NCI-H2171 (cell line): ENCODE measurements around the gene S100A6.

Experiments
- DNase-seq: peaks from one replicate; lab custom pipeline; 2025; lab: John Stamatoyannopoulos, UW

S100A6 gene

DNA sequence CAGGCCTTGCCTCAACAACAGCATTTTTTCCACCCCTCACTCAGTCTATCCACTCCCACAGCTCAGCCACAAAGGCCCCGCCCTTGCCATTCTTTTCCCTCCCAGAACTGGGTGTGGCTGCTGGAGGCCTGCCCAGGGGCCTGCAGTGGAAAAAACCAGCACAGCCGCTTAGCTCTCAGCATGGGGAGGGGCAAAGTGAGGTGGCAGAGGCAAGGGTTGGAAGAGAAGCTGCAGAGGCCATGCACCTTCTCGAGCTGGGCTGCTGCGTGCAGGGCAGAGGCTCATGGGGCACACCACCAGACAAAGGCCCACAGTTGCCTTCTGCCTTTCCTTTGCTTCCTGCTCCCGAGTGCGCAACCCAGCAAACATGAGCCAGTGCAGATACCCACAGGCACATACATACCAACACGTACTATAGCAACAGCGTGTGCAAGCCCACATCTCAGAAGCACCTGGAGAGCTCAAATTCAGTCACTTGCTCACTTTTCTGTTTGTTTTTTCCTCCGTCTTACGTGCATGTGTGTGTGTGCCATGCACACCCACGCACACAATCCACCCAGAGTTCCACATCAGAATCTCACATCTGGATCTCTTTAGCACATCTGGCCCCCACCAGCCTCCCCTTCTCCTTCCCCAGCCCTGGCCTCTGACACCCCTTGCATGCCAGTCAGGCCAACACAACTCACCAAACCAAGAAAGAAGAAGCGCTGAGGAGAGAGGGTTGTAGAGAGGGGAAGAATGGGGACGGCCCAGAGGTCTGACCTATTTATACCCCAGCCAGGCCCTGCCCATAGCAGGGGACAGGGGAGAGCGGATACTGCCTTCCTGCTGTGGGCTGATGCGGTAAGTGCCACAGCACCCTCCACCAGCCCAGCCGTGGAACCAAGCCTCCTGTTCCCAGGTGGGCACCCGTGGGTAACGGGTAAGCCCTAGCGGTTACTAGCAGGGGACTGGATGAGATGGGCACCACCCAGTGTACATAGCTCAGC is 9.6 kb upstream of the S100A6 start, which contains the start of gene S100A4:
Gene S100A4 (minus strand): TSS at position 740 of the 989 bp plus-strand sequence. CDS start 1,012 bp downstream, outside the sequence.
- peak; percentile 96 for DNase-seq

DNA sequence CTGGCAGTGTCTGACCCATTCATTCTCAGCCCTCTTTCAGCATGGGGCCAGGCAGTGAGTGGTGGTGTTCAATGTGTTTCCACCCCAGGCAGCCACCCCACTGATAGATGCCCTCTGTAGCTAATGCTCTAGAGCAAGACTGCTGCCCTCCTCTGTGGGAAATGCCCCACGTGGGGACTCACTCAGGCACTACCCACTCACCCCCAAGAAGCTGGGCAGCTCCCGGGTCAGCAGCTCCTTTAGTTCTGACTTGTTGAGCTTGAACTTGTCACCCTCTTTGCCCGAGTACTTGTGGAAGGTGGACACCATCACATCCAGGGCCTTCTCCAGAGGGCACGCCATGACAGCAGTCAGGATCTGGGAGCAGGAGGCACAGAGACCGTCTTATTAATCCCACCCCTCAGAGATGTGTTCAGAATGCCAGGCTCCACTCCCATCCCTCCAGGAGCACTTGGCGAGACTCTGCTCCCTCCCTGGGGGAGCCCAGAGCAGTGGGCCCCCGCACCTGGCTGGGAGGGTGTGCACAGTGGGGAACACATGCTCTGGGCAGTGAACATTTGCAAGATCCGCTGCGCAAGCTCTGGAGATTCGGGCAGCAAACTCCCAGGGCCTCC is 8.8 kb upstream of the S100A6 start:
- no peak for DNase-seq

DNA sequence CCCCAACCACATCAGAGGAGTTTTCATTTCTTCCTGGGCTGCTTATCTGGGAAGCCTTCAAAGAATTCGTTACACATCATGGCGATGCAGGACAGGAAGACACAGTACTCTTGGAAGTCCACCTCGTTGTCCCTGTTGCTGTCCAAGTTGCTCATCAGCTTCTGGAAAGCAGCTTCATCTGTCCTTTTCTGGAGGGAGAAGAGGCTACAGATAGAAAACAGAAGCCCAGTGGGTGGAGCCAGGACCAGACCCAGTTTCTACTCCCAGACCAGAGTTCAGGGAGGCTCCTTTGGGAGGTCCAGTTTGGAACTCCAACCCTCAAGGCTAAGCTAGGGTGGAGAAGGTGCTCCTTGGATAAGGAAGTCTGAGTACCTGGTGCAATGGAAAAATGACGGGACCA is 7.9 kb upstream of the S100A6 start:
- DNase-seq = no peak

DNA sequence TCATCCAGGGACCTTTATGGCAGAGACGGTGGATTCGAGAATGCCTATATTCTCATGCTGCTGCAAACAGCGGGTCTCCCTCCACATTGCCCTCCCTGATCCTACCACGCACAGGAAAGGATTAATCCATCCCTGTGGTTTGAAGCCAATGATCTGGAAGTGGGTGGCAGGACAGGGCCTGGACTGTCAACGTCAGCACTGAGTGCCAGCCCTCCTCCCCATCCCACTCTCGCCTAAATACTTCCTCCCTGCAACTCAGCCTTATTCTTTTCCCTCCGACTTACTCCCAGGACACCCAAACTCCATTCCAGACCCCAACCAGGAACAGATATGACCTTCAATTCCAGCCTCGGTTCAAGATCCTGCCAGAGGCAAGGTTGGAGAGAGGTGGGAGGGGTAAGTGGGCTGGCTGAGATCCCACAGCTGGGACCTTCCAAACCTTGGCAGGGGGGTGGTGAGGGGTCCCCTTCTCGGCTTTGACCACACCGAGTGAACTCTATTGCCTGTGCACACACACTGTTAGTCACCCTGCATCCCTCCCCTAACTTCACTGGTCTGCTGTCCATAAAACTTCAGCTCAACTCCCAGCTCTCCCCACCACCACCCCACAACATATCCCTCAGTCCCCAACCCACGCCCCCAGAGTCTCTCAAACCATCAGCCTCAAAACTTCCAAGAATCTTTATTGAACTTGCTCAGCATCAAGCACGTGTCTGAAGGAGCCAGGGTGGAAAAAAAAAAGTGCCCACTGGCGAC is 7.3 kb upstream of the S100A6 start:
- DNase-seq = no peak

- no peak for DNase-seq
Measured at GRCh38 chr1:153541641-153542590, 6.1 kb upstream of the S100A6 start.

DNA sequence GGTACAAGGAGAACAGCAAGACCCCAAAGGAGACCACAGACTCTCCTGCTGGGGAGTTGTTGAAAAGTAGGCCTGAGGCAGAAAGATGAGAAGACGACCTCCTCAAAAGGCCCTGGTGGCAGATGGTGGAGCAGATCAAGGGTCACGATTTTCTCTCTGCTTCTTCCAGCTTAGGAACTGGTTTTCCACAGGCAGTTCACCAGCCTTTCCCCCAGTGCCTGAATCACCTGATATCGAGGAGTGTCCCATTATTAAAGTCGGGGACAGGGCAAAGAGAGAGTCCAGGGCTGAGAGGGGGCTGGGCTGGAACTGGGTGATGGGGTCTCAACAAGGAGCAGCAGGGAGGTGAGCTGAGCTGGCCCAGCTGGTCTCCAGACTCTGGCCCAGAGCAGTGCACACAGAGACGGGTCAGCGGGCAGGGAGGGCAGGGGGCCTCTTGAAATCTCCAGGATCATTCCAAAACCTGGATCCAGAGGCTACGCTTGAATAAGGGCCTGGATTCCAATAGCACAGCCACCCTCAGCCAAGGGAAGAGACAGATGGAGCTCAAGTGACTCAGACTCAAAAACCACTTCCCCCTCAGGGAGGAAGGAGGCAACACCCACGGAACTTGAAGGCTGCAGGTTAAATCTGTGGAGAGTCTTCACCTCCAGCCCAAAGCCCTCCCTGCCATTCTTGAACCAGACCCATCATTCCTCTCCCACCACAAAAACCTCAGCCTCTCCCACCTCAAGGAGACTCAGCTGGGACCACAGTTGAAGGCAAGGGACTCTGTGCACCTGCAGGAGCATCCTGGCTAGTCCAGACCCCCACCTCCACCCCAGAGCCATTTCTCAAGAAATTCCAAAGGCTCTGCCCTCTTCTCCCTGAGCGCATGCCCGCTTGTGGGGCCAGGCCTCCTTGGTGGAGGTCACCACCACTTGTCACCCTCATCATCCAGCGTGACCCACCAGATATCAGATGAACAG is 4.9 kb upstream of the S100A6 start, which contains the start of gene S100A5:
Gene S100A5 (minus strand): TSS at position 541 of the 968 bp plus-strand sequence. CDS start 743 bp downstream, outside the sequence.
- DNase-seq = peak; percentile 43

DNA sequence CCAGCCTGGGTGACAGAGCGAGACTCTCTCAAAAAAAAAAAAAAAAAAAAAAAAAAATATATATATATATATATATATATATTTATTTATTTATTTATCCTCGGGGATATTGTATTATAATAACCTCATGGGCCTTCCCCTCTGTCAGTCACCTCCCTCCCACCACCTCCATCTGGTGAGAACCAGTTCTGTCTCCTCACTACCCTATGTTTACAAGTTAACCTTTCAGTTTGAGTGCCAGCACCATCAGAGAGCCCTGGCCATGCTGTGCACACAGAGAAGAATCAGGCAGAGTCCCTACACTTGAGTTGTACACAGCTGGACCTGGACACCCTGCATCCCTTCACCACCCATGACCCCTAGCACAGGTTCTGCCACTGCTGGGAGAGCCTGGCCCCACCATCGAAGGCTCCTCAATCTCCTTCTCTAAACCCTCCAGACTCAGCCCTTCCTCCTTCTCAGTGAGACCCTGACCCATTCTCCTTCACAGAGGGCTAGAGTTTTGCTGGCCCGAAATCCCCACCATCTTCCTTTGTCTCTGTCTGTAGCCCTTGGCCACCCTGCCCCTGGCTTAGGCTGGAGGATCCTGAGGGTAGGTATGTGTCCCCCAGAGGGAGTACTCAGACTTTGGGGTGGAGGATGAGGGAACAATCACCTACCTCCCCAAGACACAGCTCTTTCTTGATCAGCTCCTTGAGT is 3.8 kb upstream of the S100A6 start:
- DNase-seq = no peak

GRCh38 chr1:153538315-153538821 is 2.6 kb upstream of the S100A6 start:
- peak; percentile 19 for DNase-seq

GRCh38 chr1:153537376-153537730 is 1.6 kb upstream of the S100A6 start:
- DNase-seq = no peak

DNA sequence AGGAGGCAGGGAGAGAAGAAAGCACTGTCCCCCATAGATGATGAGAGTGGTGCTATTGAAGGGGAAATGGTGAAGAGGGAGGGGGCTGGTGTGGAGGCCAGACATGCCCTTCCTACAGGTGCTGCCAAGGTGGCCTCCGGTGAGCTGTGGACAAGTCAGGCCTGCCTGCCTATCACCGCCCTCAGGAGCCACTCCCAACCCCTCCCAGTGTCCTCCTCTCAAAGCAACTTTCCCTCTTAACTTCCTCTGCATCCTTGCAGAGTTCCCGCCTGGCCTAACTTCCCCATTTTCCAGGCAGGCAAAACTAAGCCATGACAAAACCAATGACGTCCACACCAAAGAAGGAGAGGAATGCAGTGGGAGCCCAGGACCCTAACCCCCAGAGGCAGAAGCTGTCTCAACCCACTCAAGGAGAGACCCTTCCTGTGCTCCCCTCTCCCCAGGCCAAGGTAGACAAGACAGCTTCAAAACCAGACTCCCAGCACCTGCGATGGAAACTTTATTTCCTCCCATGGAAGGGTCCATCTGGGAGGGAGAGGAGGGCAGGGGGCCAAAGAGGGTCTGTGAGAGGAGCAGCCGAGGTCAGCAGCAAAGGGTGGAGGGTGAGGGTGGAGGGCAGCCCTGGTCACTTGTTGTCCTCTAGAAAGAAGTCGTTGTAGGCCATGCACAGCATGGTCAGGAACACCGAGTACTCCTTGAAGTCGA is 1.0 kb upstream of the S100A6 start:
- no peak for DNase-seq

GRCh38 chr1:153536012-153536670 is 350 bp upstream of the S100A6 start:
- no peak for DNase-seq

GRCh38 chr1:153534925-153535241 is 908 bp downstream of the S100A6 start:
- DNase-seq = no peak

DNA sequence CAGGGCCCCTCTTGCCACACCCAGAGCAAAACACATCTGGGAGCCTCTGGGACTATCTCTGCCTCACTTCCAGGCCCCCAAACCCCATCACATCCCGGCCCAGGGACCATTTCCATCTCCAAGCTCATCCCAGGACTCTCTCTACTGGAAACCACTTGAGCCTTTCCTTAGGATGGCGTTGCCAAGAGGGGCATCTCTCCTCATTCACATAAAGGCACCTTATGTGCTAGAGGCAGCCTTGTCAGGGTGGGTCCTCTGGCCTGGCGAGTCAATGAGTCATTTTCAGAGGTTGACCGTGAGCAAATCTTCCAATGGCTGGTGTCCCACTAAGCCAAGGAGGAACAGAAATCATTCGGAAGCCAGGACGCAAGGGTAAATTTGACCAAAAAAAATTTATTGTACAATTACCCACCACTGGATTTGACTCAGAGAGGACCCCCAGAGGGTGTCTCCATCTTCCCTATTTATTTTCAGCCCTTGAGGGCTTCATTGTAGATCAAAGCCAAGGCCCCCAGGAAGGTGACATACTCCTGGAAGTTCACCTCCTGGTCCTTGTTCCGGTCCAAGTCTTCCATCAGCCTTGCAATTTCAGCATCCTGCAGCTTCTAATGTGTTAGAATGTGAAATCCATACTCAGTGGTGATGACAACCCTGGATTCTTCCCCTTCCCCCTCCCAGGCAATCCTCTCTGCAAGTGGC is 1.4 kb downstream of the S100A6 start:
- DNase-seq = no peak

GRCh38 chr1:153533689-153534201 is 2.0 kb downstream of the S100A6 start:
- peak; percentile 38 for DNase-seq

DNA sequence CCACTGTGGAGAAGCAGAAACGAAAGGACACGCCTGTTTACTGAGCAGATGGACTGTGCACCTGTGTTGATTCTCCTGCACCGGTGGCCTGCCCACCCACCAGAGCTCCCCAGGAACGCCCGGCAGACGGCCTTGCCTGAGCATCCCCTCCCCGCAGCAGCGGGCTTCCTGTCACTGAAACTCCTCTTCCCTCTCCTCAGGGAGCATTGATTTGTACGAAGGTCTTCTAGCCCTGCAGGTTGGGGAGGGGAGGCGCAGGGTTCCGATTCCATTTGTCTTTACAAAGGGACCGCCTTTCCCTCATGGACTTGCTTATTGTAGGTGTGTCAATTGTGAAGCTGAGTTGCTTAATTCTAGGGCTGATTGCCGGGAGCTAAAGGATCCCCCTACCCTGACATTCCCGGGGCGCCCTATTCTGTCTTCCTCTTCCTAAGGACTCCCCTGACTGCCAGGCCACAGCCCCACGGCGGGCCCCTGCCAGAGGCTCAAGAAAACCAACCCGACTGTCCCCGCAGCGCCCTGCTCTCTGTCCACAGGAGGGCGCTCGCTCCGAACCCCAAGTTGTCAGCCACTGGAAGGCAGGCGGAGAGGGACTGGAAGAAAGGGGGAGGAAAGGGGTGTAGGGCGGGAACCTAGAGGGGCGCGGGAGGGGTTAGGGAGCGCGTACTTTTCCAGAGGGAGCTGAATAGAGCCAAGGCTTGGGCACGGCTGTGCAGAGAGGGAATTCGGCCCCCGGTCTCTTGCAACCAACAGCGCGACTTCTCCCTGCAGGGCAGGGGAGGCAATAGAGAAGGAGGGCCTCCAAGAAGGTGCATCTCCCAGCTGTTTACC is 2.8 kb downstream of the S100A6 start:
- peak; percentile 84 for DNase-seq

GRCh38 chr1:153532181-153532580 is 3.6 kb downstream of the S100A6 start:
- DNase-seq = no peak
